Epithelial cell of proximal tubule (primary cell): Measurements from ENCODE around the gene CD8A. TPM values are rescaled to one million over a fixed set of nuclear protein-coding genes. Genes with fewer than 3 reads are reported as not detected.
A peak's percentile ranks its signal among the peaks of the same experiment; 100 is the strongest.

Source experiments
- DNase-seq: peaks from one replicate; pipeline ENCODE4 v3.0.0-alpha.2; 2011; ENCODE audit warnings: low read depth
- H3K4me3 ChIP-seq: 2 replicates; pipeline ENCODE4 v1.5.1; 2011; ENCODE audit warnings: low read depth, mild to moderate bottlenecking, low read length
- CTCF ChIP-seq: conservative IDR thresholded peaks from 2 replicates; pipeline ENCODE4 v1.5.1; 2012; ENCODE audit warnings: low read depth, mild to moderate bottlenecking, low read length
- total RNA-seq: library from RNA; depleted of rRNA; stranded (reverse); fragments of >200 nt; gene quantifications from 2 replicates; pipeline ENCODE4 v1.2.3, GENCODE V29; 2015

Gene CD8A
- total RNA-seq, 1 donor from 2014 or later: not detected

DNA sequence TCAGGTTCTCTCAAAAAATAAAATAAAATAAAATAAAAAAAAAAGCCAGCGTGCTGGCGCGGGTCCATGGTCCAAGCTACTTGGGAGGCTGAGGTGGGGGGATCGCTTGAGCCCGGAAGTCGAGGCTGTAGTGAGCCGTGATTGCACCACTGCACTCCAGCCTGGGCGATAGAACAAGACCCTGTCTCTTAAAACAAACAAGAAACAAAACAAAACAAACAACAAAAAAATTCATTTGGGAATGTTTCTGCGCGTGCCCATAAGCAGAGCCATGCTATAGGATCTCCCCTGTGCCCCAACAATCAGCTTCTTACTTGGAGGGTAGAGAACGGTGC, 16.4 kb upstream of the CD8A start:
- no peak for DNase-seq
- no peak for TF ChIP-seq CTCF
- peak overlapping the region; percentile 60 for H3K4me3 ChIP-seq

DNA sequence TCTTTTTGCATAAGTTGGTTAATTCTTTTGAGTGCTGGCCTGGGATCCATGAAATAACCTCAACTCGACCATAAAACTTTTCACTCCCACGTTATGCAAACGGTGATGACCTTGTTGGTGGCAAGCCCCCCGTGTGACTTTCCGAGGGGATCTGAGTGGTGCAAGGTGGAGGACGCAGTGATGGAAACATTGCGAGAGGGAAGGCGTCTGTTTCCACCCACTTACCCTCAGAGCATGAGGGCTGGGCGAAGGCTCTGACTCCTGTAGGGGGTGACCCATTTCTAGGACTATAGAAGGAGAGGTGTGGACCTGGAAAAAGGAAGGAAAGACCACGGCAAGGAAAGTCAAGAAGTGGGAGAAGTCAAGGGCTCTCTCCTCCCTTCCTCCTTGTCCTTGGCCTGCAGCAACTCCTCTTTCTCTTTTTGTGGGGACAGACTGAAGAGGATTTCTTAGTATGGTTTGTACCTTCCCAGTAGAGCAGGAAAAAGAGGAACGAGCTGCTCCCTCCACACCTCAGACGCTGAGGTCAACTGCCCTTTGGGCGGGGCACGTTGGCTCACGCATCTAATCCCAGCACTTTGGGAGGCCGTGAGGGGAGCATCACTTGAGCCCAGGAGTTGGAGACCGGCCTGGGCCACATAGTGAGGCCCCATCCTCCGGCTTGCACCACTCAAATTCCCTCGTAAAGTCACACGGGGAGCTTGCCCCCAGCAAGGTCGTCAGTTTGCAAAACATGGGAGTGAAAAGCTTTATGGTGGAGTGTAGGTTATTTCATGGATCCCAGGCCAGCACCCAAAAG, 15.5 kb upstream of the CD8A start:
- TF ChIP-seq CTCF: no peak
- no peak overlapping the region for H3K4me3 ChIP-seq
- no peak for DNase-seq

GRCh38 chr2:86800856-86801567, 10.3 kb upstream of the CD8A start:
- DNase-seq: no peak
- TF ChIP-seq CTCF: no peak
- no peak overlapping the region for H3K4me3 ChIP-seq

DNA sequence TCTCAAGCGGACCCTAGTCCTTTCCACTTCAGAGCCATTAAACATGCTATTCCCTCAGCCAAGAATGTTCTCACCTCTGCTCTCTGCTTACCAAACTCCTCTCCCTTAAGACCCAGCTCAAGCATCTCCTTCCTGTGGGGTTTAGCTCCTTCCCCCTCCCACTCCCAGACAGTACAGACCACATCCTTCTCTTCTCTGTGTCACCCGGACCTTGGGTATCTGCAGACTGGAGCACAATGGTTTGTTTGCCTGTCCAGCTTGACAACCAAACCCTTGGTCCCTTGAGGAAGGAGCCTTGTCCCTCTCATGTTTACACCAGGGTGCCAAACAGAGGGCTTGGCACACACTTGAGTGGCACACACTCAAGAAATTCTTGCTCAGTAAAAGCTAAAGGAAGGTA, 4.1 kb upstream of the CD8A start:
- DNase-seq: no peak
- H3K4me3 ChIP-seq: no peak overlapping the region
- TF ChIP-seq CTCF: no peak

DNA sequence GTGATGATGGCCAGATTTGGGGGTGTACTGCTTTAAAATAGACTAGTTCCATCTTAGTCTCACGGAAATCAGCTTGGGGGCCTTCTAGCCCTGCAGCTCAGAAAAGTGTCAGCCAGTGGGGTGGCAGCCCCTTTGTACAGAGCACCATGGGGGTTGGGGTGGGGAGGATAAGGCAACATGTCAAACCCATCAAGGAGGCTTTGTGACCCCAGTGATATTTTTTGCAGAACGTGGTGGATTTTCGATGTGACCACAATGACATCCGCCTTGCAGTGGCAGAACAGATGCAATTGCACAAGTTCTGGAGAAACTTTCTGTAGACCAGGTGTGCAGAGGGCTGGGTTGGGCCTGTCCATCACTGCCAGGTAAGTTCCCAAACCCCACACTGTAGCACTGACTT, 3.0 kb upstream of the CD8A start:
- no peak for TF ChIP-seq CTCF

GRCh38 chr2:86791573-86791972, 860 bp upstream of the CD8A start:
- no peak for TF ChIP-seq CTCF
- no peak for DNase-seq
- H3K4me3 ChIP-seq: no peak overlapping the region

More for the DNA sequence above, 3.0 kb upstream of the CD8A start:
- no peak overlapping the region for H3K4me3 ChIP-seq
- no peak for DNase-seq
